Endodermal cell (in vitro differentiated cells): ENCODE results near the gene CYP27C1. TPM values are rescaled to one million over a fixed set of nuclear protein-coding genes. Genes with fewer than 3 reads are reported as not detected.

ENCODE experiments used
- DNase-seq: peaks from one replicate; pipeline ENCODE4 v3.0.0-alpha.2; 2017
- H3K27ac ChIP-seq: 2 replicates; pipeline ENCODE4 v1.5.1; 2013; ENCODE audit warnings: mild to moderate bottlenecking, low read depth, low read length, moderate library complexity
- H3K27me3 ChIP-seq: 2 replicates; pipeline ENCODE4 v1.6.1; 2013; ENCODE audit warnings: mild to moderate bottlenecking, low read length, moderate library complexity; ENCODE audit not compliant: insufficient read depth, control insufficient read depth, poor library complexity, severe bottlenecking
- H3K36me3 ChIP-seq: 2 replicates; pipeline ENCODE4 v1.7.0; 2013; ENCODE audit warnings: mild to moderate bottlenecking, low read length, moderate library complexity; ENCODE audit not compliant: control insufficient read depth, insufficient read depth
- H3K4me1 ChIP-seq: one replicate; pipeline ENCODE4 v1.7.0; 2013; ENCODE audit warnings: low read length; ENCODE audit not compliant: control insufficient read depth, insufficient read depth
- H3K4me3 ChIP-seq: 2 replicates; pipeline ENCODE4 v1.5.1; 2013; ENCODE audit warnings: mild to moderate bottlenecking, low read length, moderate library complexity
- H3K9ac ChIP-seq: 2 replicates; pipeline ENCODE4 v1.6.1; 2013; ENCODE audit warnings: mild to moderate bottlenecking, low read length, moderate library complexity; ENCODE audit not compliant: poor library complexity, severe bottlenecking; ENCODE audit errors: extremely low read depth
- H3K9me3 ChIP-seq: 2 replicates; pipeline ENCODE4 v1.6.1; 2013; ENCODE audit warnings: mild to moderate bottlenecking, low read length, moderate library complexity; ENCODE audit not compliant: control insufficient read depth
- H3K27ac Mint-ChIP-seq: 2 replicates; pipeline ENCODE4 v1.8.0; 2020; ENCODE audit warnings: mixed read lengths
- H3K27me3 Mint-ChIP-seq: 2 replicates; pipeline ENCODE4 v1.8.0; 2021; ENCODE audit warnings: mild to moderate bottlenecking, mixed read lengths; ENCODE audit not compliant: insufficient read depth
- H3K36me3 Mint-ChIP-seq: 2 replicates; pipeline ENCODE4 v1.8.0; 2020; ENCODE audit warnings: low read depth, mixed read lengths
- H3K4me1 Mint-ChIP-seq: 2 replicates; pipeline ENCODE4 v1.8.0; 2020; ENCODE audit warnings: mixed read lengths
- H3K4me3 Mint-ChIP-seq: 2 replicates; pipeline ENCODE4 v1.8.0; 2020; ENCODE audit warnings: mild to moderate bottlenecking, moderate library complexity, mixed read lengths
- H3K9me3 Mint-ChIP-seq: 2 replicates; pipeline ENCODE4 v1.8.0; 2020; ENCODE audit warnings: mild to moderate bottlenecking, mixed read lengths
- WGBS, 2 experiments: methylation state at CpG; one replicate each; pipeline versions ENCODE4 v1.1.5 to v1.1.7; 2013; ENCODE audit warnings: missing lambda C conversion rate in 2 of 2, mixed read lengths in 1 of 2; ENCODE audit not compliant: insufficient coverage in 1 of 2, insufficient read length in 1 of 2; 5-methylcytosine and 5-hydroxymethylcytosine counted together
- total RNA-seq, 2 donors: library from RNA; stranded (reverse); fragmentation: NEBNext Ultra II Directional in 1 of 2; extraction: Animal tissue kit (Norgen Biotek cat#: 25700) in 1 of 2; gene quantifications; 2 replicates in 1 of 2; 3 replicates in 1 of 2; pipeline ENCODE4 v1.2.1, GENCODE V29; 2021
- TF ChIP-seq, protein P1 (sequence below): fragments of 200-600 bp; sonication (generic); conservative IDR thresholded peaks from 2 replicates; pipeline ENCODE4 v1.5.0; 2021; ENCODE audit warnings: antibody characterized with exemption, mild to moderate bottlenecking

The CYP27C1 gene
- total RNA-seq, 2 donors from 2014 or later: 4.4 to 4.9 TPM

- Histone ChIP-seq H3K36me3 (no peaks in the 10 kb centered on the region), H3K4me1 (no peaks in the 10 kb centered on the region), H3K4me3 (no peak overlapping the region), H3K27me3 (peaks cover 9% of the 10 kb centered on the region), H3K9ac (no peak overlapping the region), H3K9me3 (peaks cover 5% of the 10 kb centered on the region), H3K27ac (no peak overlapping the region)
- no peaks in the 10 kb centered on the region for H3K4me1 Mint-ChIP-seq
- H3K36me3 Mint-ChIP-seq: no peaks in the 10 kb centered on the region
- no peak overlapping the region for H3K4me3 Mint-ChIP-seq
- no peak overlapping the region for H3K27ac Mint-ChIP-seq
- WGBS, 2 experiments: 97 to 100% methylated on average over 2 of the region's 2 CpGs
- DNase-seq: no peak
- H3K27me3 Mint-ChIP-seq: peaks cover 9% of the 10 kb centered on the region
- H3K9me3 Mint-ChIP-seq: no peaks in the 10 kb centered on the region
- TF ChIP-seq, protein P1, sequence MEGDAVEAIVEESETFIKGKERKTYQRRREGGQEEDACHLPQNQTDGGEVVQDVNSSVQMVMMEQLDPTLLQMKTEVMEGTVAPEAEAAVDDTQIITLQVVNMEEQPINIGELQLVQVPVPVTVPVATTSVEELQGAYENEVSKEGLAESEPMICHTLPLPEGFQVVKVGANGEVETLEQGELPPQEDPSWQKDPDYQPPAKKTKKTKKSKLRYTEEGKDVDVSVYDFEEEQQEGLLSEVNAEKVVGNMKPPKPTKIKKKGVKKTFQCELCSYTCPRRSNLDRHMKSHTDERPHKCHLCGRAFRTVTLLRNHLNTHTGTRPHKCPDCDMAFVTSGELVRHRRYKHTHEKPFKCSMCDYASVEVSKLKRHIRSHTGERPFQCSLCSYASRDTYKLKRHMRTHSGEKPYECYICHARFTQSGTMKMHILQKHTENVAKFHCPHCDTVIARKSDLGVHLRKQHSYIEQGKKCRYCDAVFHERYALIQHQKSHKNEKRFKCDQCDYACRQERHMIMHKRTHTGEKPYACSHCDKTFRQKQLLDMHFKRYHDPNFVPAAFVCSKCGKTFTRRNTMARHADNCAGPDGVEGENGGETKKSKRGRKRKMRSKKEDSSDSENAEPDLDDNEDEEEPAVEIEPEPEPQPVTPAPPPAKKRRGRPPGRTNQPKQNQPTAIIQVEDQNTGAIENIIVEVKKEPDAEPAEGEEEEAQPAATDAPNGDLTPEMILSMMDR: peak; percentile 45
Observed at GRCh38 chr2:127139766-127140165, 80.3 kb downstream of the CYP27C1 start.

DNA sequence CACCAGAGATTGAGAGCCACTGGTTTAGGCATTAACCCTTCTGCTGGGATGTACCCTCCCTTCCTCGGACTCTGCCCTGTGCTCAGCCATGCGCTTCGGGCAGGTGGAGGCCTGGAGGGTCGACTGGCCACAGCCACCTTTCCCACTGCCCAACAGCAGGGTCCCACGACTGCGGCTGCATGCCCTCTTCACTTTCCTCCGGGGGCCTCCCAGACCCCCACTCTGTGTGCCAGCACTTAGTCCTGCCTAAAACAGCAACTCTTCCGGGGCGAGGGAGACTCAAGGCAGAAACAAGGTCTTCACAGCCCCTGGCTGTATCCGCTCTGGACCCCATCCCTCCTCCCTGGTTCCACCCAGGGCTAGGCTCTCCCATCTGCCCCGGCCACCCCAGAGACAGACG, 81.8 kb downstream of the CYP27C1 start:
- Mint-ChIP-seq H3K27me3 (peaks cover 17% of the 10 kb centered on the region), H3K9me3 (no peaks in the 10 kb centered on the region)
- TF ChIP-seq, protein P1: no peak

GRCh38 chr2:127137741-127138140, 82.4 kb downstream of the CYP27C1 start:
- peaks cover 24% of the 10 kb centered on the region for H3K27me3 ChIP-seq
- TF ChIP-seq, protein P1: no peak
- Mint-ChIP-seq H3K27ac (no peak overlapping the region), H3K27me3 (peaks cover 20% of the 10 kb centered on the region), H3K4me3 (no peak overlapping the region), H3K4me1 (no peaks in the 10 kb centered on the region), H3K9me3 (no peaks in the 10 kb centered on the region), H3K36me3 (no peaks in the 10 kb centered on the region)
- H3K9me3 ChIP-seq: peaks cover 5% of the 10 kb centered on the region
- H3K27ac ChIP-seq: no peak overlapping the region
- WGBS, 2 experiments: 94 to 99% methylated on average over 11 to 15 of the region's 15 CpGs
- no peak for DNase-seq
- no peak overlapping the region for H3K4me3 ChIP-seq
- H3K4me1 ChIP-seq: no peaks in the 10 kb centered on the region
- H3K9ac ChIP-seq: no peak overlapping the region
- H3K36me3 ChIP-seq: no peaks in the 10 kb centered on the region

More for the DNA sequence above, 81.8 kb downstream of the CYP27C1 start:
- Mint-ChIP-seq H3K27ac (no peak overlapping the region), H3K4me3 (no peak overlapping the region), H3K4me1 (no peaks in the 10 kb centered on the region), H3K36me3 (no peaks in the 10 kb centered on the region)
- 88 to 96% methylated on average over 7 to 12 of the region's 12 CpGs for whole genome bisulfite sequencing, 2 experiments
- no peak for DNase-seq
- H3K9me3 ChIP-seq: peaks cover 5% of the 10 kb centered on the region
- peaks cover 19% of the 10 kb centered on the region for H3K27me3 ChIP-seq
- H3K36me3 ChIP-seq: no peaks in the 10 kb centered on the region
- H3K9ac ChIP-seq: no peak overlapping the region
- H3K4me3 ChIP-seq: no peak overlapping the region
- no peak overlapping the region for H3K27ac ChIP-seq
- no peaks in the 10 kb centered on the region for H3K4me1 ChIP-seq
